SH-SY5Y (cell line): ENCODE measurements around the gene C5orf63.

Experiments used
- GATA2 ChIP-seq: IDR thresholded peaks from 2 replicates; pipeline ENCODE4 v1.6.1; 2011; ENCODE audit warnings: mild to moderate bottlenecking, low read depth, low read length
- GATA3 ChIP-seq: IDR thresholded peaks from 2 replicates; pipeline ENCODE4 v1.6.1; 2011; ENCODE audit warnings: low read depth, mild to moderate bottlenecking, low read length, moderate library complexity

- no peak for TF ChIP-seq GATA3
- TF ChIP-seq GATA2: no peak
Observed at GRCh38 chr5:127053049-127053448, 20.3 kb downstream of the C5orf63 start.
